ENCODE measurements around the gene GPATCH3.
"Not testable (repeated sequence)": the region's sequence is repeated elsewhere in the genome, so short reads cannot be mapped to it uniquely, and the experiment has no call there.

Gene GPATCH3

DNA sequence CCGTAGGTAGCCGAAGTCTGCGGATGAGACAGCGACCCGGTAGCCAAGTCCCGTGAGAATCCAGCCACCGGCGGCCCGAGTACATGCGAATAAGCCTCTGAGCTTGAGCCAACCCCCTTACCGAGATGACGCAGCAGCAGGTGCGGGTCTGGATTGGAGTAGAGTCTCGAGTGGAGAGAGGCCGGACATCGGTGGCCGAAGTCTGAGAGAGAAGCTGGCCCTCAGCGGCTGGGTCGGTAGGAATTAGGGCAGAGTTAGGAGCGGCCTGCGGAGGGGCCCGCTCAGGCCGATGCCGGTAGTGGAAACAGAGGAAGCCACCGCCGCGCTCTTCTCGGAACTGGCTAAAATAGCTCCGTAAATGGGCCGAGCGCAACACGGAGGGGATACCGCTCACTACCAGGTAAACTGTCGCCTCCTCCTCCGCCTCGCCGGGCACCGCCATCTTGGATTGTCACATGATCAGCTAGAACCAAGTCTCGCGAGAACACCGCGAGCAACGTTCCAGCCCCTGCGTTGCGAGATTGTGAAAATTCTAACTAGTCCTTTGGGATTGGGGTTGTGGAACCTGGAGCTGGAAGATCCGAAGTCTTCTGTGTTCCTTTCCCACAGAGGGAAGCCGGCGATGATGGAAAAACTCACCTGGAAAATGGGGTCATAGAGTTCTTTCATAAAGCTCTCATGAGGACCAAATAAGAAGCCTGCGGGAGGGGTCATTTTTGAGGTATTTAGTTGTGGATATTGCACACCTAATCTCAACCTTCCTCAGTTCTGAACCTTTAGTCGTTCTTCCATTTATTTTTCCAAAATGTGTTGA is at the start of gene GPATCH3:
GPATCH3 (minus strand) TSS at position 467 of the 814 bp plus-strand sequence; CDS start at position 442, 25 bp downstream.
- peaks cover 49% of the 10 kb centered on the region for H3K36me3 Mint-ChIP-seq (ENCODE audit: low read depth)
- H3K27me3 Mint-ChIP-seq: peaks cover 3% of the 10 kb centered on the region
- intact Hi-C loops (cut with micrococcal nuclease): loop anchor here (1.0 kb wide), 1 partner anchor 21 kb away; the partner anchor contains the start of gene NUDC

GRCh38 chr1:26949926-26950319 is 49.7 kb upstream of the GPATCH3 start:
- peaks cover 26% of the 10 kb centered on the region for H3K36me3 Mint-ChIP-seq (ENCODE audit: low read depth)
- peaks cover 4% of the 10 kb centered on the region for H3K27me3 Mint-ChIP-seq
- intact Hi-C loops (cut with micrococcal nuclease): no loop called here
- H3K4me1 Mint-ChIP-seq (ENCODE audit: low read depth): peaks cover 13% of the 10 kb centered on the region
- H3K4me3 Mint-ChIP-seq: no peak overlapping the region
- H3K9me3 Mint-ChIP-seq: no peaks in the 10 kb centered on the region
- H3K27ac Mint-ChIP-seq: no peak overlapping the region

More for the DNA sequence above, at the start of gene GPATCH3:
- H3K9me3 Mint-ChIP-seq: no peaks in the 10 kb centered on the region
- H3K4me3 Mint-ChIP-seq: peak within 1 kb of the TSS; percentile 87
- H3K27ac Mint-ChIP-seq: peak within 1 kb of the TSS; percentile 91
- peaks cover 30% of the 10 kb centered on the region for H3K4me1 Mint-ChIP-seq (ENCODE audit: low read depth)

DNA sequence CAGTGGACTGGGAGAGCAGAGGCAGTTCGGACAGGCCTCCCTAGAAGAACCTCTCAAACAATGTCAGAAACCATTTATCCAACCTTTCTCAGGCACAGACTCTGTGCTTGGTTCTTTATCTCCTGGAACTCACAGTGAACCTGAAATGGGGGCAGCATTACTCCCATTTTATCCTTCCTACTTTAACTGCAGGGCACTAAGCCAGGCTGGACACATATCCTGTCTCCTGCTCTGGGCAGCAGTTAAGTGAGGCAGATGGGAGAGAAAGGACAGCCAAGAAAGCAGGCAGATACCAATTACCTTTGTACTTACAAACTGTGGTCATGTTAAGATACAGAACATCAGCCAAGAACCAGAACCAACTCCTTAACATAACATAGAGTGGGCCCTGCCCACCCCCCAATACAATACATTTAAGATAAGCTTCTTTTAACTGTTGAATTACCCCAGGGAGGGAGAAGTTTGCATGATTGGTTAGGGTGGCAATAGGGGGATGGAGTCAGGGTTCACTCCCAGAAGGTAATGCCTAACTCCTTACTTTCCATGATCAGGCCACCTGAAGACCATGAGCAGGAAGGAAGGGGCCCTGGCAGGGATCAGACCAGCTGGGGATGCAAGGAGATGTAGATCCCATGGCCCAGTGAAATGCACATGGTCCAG is 49.1 kb upstream of the GPATCH3 start:
- Mint-ChIP-seq H3K27ac (no peak overlapping the region), H3K27me3 (peaks cover 3% of the 10 kb centered on the region), H3K4me1 (ENCODE audit: low read depth) (peaks cover 13% of the 10 kb centered on the region), H3K4me3 (no peak overlapping the region), H3K9me3 (no peaks in the 10 kb centered on the region), H3K36me3 (ENCODE audit: low read depth) (peaks cover 31% of the 10 kb centered on the region)
- intact Hi-C loops (cut with micrococcal nuclease): no loop called here

- H3K27me3 Mint-ChIP-seq: not testable (repeated sequence)
Measured at GRCh38 chr1:26948725-26949057, 48.4 kb upstream of the GPATCH3 start.

DNA sequence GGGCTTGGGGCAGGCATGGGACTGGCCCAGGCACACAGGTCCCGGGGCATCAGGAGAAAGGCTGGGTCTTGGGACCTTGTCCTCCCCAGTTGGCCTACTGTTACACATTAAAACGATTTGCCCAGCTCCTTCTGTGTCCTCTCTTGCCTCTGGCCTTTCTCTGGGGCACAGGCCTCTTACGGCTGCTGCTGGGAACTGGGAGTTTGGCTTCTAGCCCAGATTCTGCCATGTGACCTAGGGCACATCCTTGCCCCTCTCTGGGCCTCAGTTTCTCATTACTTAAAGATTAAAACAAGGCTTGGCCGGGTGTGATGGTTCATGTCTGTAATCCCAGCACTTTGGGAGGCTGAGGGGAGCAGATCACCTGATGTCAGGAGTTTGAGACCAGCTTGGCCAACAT is 46.0 kb upstream of the GPATCH3 start:
- H3K27me3 Mint-ChIP-seq: peaks cover 3% of the 10 kb centered on the region
- no peak overlapping the region for H3K27ac Mint-ChIP-seq
- no peaks in the 10 kb centered on the region for H3K9me3 Mint-ChIP-seq
- H3K36me3 Mint-ChIP-seq (ENCODE audit: low read depth): peaks cover 63% of the 10 kb centered on the region
- intact Hi-C loops (cut with micrococcal nuclease): no loop called here
- H3K4me1 Mint-ChIP-seq (ENCODE audit: low read depth): peaks cover 13% of the 10 kb centered on the region
- no peak overlapping the region for H3K4me3 Mint-ChIP-seq

More at GRCh38 chr1:26948725-26949057, 48.4 kb upstream of the GPATCH3 start:
- H3K27ac Mint-ChIP-seq; H3K4me3 Mint-ChIP-seq; intact Hi-C loops (cut with micrococcal nuclease); H3K9me3 Mint-ChIP-seq: not testable (repeated sequence)
- peaks cover 38% of the 10 kb centered on the region for H3K36me3 Mint-ChIP-seq (ENCODE audit: low read depth)
- H3K4me1 Mint-ChIP-seq (ENCODE audit: low read depth): peaks cover 13% of the 10 kb centered on the region

DNA sequence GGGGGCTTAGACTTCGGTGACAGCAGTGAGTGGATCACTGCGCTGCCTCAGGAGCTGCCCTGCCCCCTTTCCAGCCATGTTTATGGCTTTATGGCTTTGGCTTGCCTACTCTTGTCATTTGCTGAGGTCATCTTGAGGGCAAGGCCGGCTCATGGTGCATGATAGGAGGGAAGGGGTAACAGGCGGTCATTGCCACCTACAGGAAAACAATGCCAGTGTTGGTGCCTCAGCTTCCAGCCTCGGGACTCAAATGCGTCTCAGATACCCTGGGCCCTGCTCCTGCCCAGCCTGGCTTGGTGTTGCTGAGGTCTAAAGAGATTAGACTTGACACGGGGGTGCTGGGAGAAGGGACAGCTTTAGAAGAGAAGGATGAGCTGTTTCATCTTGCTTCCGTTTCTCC is 45.5 kb upstream of the GPATCH3 start:
- intact Hi-C loops (cut with micrococcal nuclease): no loop called here
- Mint-ChIP-seq H3K4me3 (no peak overlapping the region), H3K4me1 (ENCODE audit: low read depth) (peaks cover 11% of the 10 kb centered on the region), H3K36me3 (ENCODE audit: low read depth) (peaks cover 67% of the 10 kb centered on the region), H3K9me3 (no peaks in the 10 kb centered on the region), H3K27me3 (peaks cover 1% of the 10 kb centered on the region), H3K27ac (no peak overlapping the region)

GRCh38 chr1:26945138-26945537 is 44.9 kb upstream of the GPATCH3 start:
- Mint-ChIP-seq H3K4me3 (no peak overlapping the region), H3K27me3 (no peaks in the 10 kb centered on the region), H3K4me1 (ENCODE audit: low read depth) (peaks cover 9% of the 10 kb centered on the region), H3K36me3 (ENCODE audit: low read depth) (peaks cover 67% of the 10 kb centered on the region), H3K27ac (no peak overlapping the region), H3K9me3 (no peaks in the 10 kb centered on the region)
- intact Hi-C loops (cut with micrococcal nuclease): no loop called here

- intact Hi-C loops (cut with micrococcal nuclease): no loop called here
- Mint-ChIP-seq H3K27ac (no peak overlapping the region), H3K9me3 (no peaks in the 10 kb centered on the region), H3K4me3 (no peak overlapping the region), H3K27me3 (no peaks in the 10 kb centered on the region), H3K36me3 (ENCODE audit: low read depth) (peaks cover 83% of the 10 kb centered on the region), H3K4me1 (ENCODE audit: low read depth) (peaks cover 23% of the 10 kb centered on the region)
Measured at GRCh38 chr1:26942656-26943055, 42.4 kb upstream of the GPATCH3 start.

- H3K4me3 Mint-ChIP-seq: no peak overlapping the region
- H3K9me3 Mint-ChIP-seq: no peaks in the 10 kb centered on the region
- H3K4me1 Mint-ChIP-seq (ENCODE audit: low read depth): peaks cover 30% of the 10 kb centered on the region
- intact Hi-C loops (cut with micrococcal nuclease): no loop called here
- H3K27ac Mint-ChIP-seq: no peak overlapping the region
- H3K36me3 Mint-ChIP-seq (ENCODE audit: low read depth): peaks cover 84% of the 10 kb centered on the region
- H3K27me3 Mint-ChIP-seq: no peaks in the 10 kb centered on the region
Measured at GRCh38 chr1:26941311-26941710, 41.0 kb upstream of the GPATCH3 start.

DNA sequence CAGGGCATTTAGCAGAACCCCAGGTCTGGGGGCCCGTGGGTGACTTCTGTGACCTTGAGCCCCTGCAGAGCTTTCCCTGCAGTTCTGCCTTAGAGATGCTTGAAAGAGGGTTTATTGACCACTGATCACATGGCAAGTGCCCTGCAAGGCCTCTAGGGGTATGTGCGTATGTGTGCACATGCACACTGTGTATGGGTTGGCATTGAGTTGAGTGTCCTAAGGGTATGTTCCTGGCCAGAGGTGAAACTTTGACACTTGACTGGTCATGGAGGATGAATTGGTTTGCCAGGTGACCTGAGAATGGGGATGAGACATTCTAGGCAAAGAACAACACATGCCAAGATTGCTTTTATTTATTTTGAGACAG is 38.4 kb upstream of the GPATCH3 start:
- Mint-ChIP-seq H3K36me3 (ENCODE audit: low read depth) (peaks cover 77% of the 10 kb centered on the region), H3K27me3 (no peaks in the 10 kb centered on the region), H3K9me3 (no peaks in the 10 kb centered on the region), H3K4me1 (ENCODE audit: low read depth) (peaks cover 35% of the 10 kb centered on the region), H3K4me3 (no peak overlapping the region), H3K27ac (peak overlapping the region; percentile 81)
- intact Hi-C loops (cut with micrococcal nuclease): no loop called here

- intact Hi-C loops (cut with micrococcal nuclease): no loop called here
- Mint-ChIP-seq H3K27ac (peak overlapping the region; percentile 81), H3K27me3 (no peaks in the 10 kb centered on the region), H3K36me3 (ENCODE audit: low read depth) (peaks cover 77% of the 10 kb centered on the region), H3K9me3 (no peaks in the 10 kb centered on the region), H3K4me3 (no peak overlapping the region), H3K4me1 (ENCODE audit: low read depth) (peaks cover 39% of the 10 kb centered on the region)
Measured at GRCh38 chr1:26938004-26938658, 37.9 kb upstream of the GPATCH3 start.

DNA sequence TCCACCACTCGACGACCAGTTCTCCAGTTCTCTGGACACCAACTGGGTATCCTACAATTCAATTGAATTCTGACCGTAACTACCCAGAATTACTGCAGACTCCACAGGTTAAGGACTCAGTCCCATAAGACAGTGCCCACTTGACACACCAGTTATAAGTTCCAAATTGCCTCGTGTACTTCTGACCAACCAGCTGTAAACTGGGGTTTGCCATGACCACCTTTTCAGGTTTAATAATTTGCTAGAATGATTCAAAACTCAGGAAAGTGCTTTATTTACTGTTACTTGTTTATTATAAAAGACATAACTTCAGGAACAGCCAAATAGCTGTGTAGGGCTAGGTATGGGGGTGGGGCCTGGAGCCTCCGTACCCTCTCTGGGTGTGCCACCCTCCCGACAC is 36.6 kb upstream of the GPATCH3 start:
- Mint-ChIP-seq H3K4me3 (no peak overlapping the region), H3K27me3 (no peaks in the 10 kb centered on the region), H3K27ac (peak overlapping the region; percentile 81), H3K9me3 (no peaks in the 10 kb centered on the region), H3K4me1 (ENCODE audit: low read depth) (peaks cover 46% of the 10 kb centered on the region), H3K36me3 (ENCODE audit: low read depth) (peaks cover 65% of the 10 kb centered on the region)
- intact Hi-C loops (cut with micrococcal nuclease): no loop called here

DNA sequence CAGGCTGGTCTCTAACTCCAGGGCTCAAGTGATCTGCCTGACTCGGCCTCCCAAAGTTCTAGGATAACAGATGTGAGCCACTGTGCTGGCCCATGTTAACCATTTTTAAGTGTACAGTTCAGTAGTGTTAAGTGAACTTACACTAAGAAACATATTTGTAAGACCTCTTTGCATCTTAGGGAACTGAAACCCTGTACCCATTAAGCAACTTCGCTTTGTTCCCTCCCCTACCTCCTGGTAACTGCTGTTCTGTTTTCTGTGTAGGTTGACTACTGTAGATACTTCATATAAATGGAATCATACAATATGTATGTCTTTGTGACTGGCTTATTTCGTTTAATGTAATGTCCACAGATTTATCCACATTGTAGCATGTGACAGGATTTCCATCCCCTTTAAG is 32.3 kb upstream of the GPATCH3 start:
- Mint-ChIP-seq H3K4me1 (ENCODE audit: low read depth) (peaks cover 21% of the 10 kb centered on the region), H3K27me3 (no peaks in the 10 kb centered on the region), H3K9me3 (no peaks in the 10 kb centered on the region), H3K36me3 (ENCODE audit: low read depth) (peaks cover 64% of the 10 kb centered on the region), H3K27ac (peak overlapping the region; percentile 70), H3K4me3 (no peak overlapping the region)
- intact Hi-C loops (cut with micrococcal nuclease): no loop called here

DNA sequence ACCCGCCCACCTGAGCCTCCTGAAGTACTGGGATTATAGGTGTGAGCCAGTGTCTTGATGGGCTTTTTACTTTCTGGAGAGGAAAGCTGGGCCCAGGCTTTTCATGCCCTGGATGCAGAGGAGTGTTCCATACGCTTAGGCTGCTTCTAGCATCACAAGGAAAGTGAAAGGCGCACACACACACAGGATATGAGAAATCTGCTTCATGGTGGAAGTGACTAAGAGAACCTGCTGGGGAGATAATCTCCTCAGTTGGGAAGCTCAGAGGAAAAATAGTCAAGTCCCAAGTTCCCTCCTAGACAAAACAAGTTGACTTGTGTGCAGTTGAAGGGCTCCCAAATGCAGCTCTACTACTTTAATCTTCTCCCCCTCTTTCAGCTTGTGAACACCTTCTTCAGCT is 23.4 kb upstream of the GPATCH3 start:
- H3K36me3 Mint-ChIP-seq (ENCODE audit: low read depth): peaks cover 66% of the 10 kb centered on the region
- no peak overlapping the region for H3K27ac Mint-ChIP-seq
- no peaks in the 10 kb centered on the region for H3K27me3 Mint-ChIP-seq
- no peaks in the 10 kb centered on the region for H3K9me3 Mint-ChIP-seq
- intact Hi-C loops (cut with micrococcal nuclease): no loop called here
- H3K4me3 Mint-ChIP-seq: no peak overlapping the region
- peaks cover 26% of the 10 kb centered on the region for H3K4me1 Mint-ChIP-seq (ENCODE audit: low read depth)
